Neural crest cell (in vitro differentiated cells): ENCODE measurements around the gene PCLO. TPM values are rescaled to one million over a fixed set of nuclear protein-coding genes. Genes with fewer than 3 reads are reported as not detected.

Source experiments
- DNase-seq: peaks from one replicate; pipeline ENCODE4 v3.0.0; 2021; ENCODE audit warnings: low read depth, mixed read lengths, low spot score
- H3K27ac Mint-ChIP-seq: one replicate; pipeline ENCODE4 v1.8.0; 2021; ENCODE audit warnings: mild to moderate bottlenecking, mixed read lengths; ENCODE audit not compliant: unreplicated experiment
- H3K27me3 Mint-ChIP-seq: 2 replicates; pipeline ENCODE4 v1.8.0; 2021; ENCODE audit warnings: low read depth, mild to moderate bottlenecking, mixed read lengths
- H3K36me3 Mint-ChIP-seq: 2 replicates; pipeline ENCODE4 v1.8.0; 2021; ENCODE audit warnings: low read depth, mild to moderate bottlenecking, mixed read lengths
- H3K4me1 Mint-ChIP-seq: 2 replicates; pipeline ENCODE4 v1.8.0; 2021; ENCODE audit warnings: mixed read lengths
- H3K4me3 Mint-ChIP-seq: one replicate; pipeline ENCODE4 v1.8.0; 2021; ENCODE audit warnings: mild to moderate bottlenecking, mixed read lengths
- H3K9me3 Mint-ChIP-seq: 2 replicates; pipeline ENCODE4 v1.8.0; 2021; ENCODE audit warnings: mixed read lengths
- CTCF ChIP-seq: fragments of 200-600 bp; sonication (generic); conservative IDR thresholded peaks from 2 replicates; pipeline ENCODE4 v1.5.0; 2021; ENCODE audit warnings: antibody characterized with exemption, mild to moderate bottlenecking
- total RNA-seq: library from RNA; stranded (reverse); gene quantifications from 2 replicates; pipeline ENCODE4 v1.2.1, GENCODE V29; 2021

Gene PCLO
- total RNA-seq, 1 donor from 2014 or later, result 3.5 TPM

GRCh38 chr7:83055197-83055596 lies 107.5 kb downstream of the PCLO start:
- no peak for TF ChIP-seq CTCF
- no peak overlapping the region for H3K27ac Mint-ChIP-seq
- H3K36me3 Mint-ChIP-seq, result no peaks in the 10 kb centered on the region
- DNase-seq, result no peak
- no peak overlapping the region for H3K4me3 Mint-ChIP-seq
- H3K27me3 Mint-ChIP-seq, result no peaks in the 10 kb centered on the region
- H3K9me3 Mint-ChIP-seq, result no peaks in the 10 kb centered on the region
- no peaks in the 10 kb centered on the region for H3K4me1 Mint-ChIP-seq

GRCh38 chr7:83054472-83054871 lies 108.2 kb downstream of the PCLO start:
- H3K36me3 Mint-ChIP-seq, result no peaks in the 10 kb centered on the region
- H3K27me3 Mint-ChIP-seq, result no peaks in the 10 kb centered on the region
- no peak overlapping the region for H3K4me3 Mint-ChIP-seq
- no peak for DNase-seq
- TF ChIP-seq CTCF, result no peak
- no peak overlapping the region for H3K27ac Mint-ChIP-seq
- H3K9me3 Mint-ChIP-seq, result no peaks in the 10 kb centered on the region
- no peaks in the 10 kb centered on the region for H3K4me1 Mint-ChIP-seq

- TF ChIP-seq CTCF, result no peak
- no peak overlapping the region for H3K4me3 Mint-ChIP-seq
- H3K27ac Mint-ChIP-seq, result no peak overlapping the region
- H3K36me3 Mint-ChIP-seq, result no peaks in the 10 kb centered on the region
- no peak for DNase-seq
- no peaks in the 10 kb centered on the region for H3K9me3 Mint-ChIP-seq
- no peaks in the 10 kb centered on the region for H3K27me3 Mint-ChIP-seq
- H3K4me1 Mint-ChIP-seq, result no peaks in the 10 kb centered on the region
These were observed 108.7 kb downstream of the PCLO start for GRCh38 chr7:83053965-83054364.

- peaks cover 5% of the 10 kb centered on the region for H3K4me1 Mint-ChIP-seq
- no peaks in the 10 kb centered on the region for H3K9me3 Mint-ChIP-seq
- TF ChIP-seq CTCF, result no peak
- H3K36me3 Mint-ChIP-seq, result no peaks in the 10 kb centered on the region
- no peak overlapping the region for H3K4me3 Mint-ChIP-seq
- no peaks in the 10 kb centered on the region for H3K27me3 Mint-ChIP-seq
- DNase-seq, result no peak
- no peak overlapping the region for H3K27ac Mint-ChIP-seq
These were observed 122.2 kb downstream of the PCLO start for GRCh38 chr7:83040484-83040883.

- Mint-ChIP-seq H3K4me3 (no peak overlapping the region), H3K4me1 (peaks cover 5% of the 10 kb centered on the region), H3K27me3 (no peaks in the 10 kb centered on the region), H3K36me3 (no peaks in the 10 kb centered on the region), H3K9me3 (no peaks in the 10 kb centered on the region), H3K27ac (no peak overlapping the region)
- no peak for TF ChIP-seq CTCF
- no peak for DNase-seq
These were observed 123.9 kb downstream of the PCLO start for GRCh38 chr7:83038787-83039186.
